Stimulated activated CD4-positive, alpha-beta T cell treated with anti-CD3 and anti-CD28 coated beads, Interleukin-4, amount 100 ng/mL, for 1 hour (primary cell): ENCODE results near the gene UBXN10.
"Not testable (repeated sequence)": the region's sequence is repeated elsewhere in the genome, so short reads cannot be mapped to it uniquely, and the experiment has no call there.

ENCODE experiments used
- DNase-seq: peaks from one replicate; pipeline ENCODE4 v3.0.0-alpha.2; 2020

UBXN10 gene

GRCh38 chr1:20210736-20211460 lies 25.0 kb downstream of the UBXN10 start:
- DNase-seq = no peak

- no peak for DNase-seq
These were observed 25.6 kb downstream of the UBXN10 start for GRCh38 chr1:20211511-20211931.

- no peak for DNase-seq
These were observed 26.3 kb downstream of the UBXN10 start for GRCh38 chr1:20212085-20212684.

- DNase-seq = peak; percentile 43
These were observed 26.9 kb downstream of the UBXN10 start for GRCh38 chr1:20212685-20213331.

GRCh38 chr1:20215716-20216115 lies 29.8 kb downstream of the UBXN10 start:
- DNase-seq = no peak

GRCh38 chr1:20216574-20216973 lies 30.7 kb downstream of the UBXN10 start:
- DNase-seq = no peak

GRCh38 chr1:20219053-20219452 lies 33.2 kb downstream of the UBXN10 start:
- DNase-seq = not testable (repeated sequence)

- DNase-seq = no peak
These were observed 34.1 kb downstream of the UBXN10 start for GRCh38 chr1:20220036-20220435.

GRCh38 chr1:20223106-20223505 lies 37.2 kb downstream of the UBXN10 start:
- DNase-seq = no peak

- DNase-seq = no peak
These were observed 37.9 kb downstream of the UBXN10 start for GRCh38 chr1:20223551-20224419.

- no peak for DNase-seq
These were observed 38.6 kb downstream of the UBXN10 start for GRCh38 chr1:20224546-20224945.

GRCh38 chr1:20227704-20228103 lies 41.8 kb downstream of the UBXN10 start:
- DNase-seq = no peak

- no peak for DNase-seq
These were observed 42.5 kb downstream of the UBXN10 start for GRCh38 chr1:20228314-20228825.

- no peak for DNase-seq
These were observed 43.3 kb downstream of the UBXN10 start for GRCh38 chr1:20229171-20229570.

GRCh38 chr1:20232564-20232963 lies 46.7 kb downstream of the UBXN10 start:
- DNase-seq = not testable (repeated sequence)

- no peak for DNase-seq
These were observed 47.5 kb downstream of the UBXN10 start for GRCh38 chr1:20233394-20233793.

GRCh38 chr1:20233866-20234265 lies 48.0 kb downstream of the UBXN10 start:
- DNase-seq = no peak

GRCh38 chr1:20234788-20235535 lies 49.1 kb downstream of the UBXN10 start:
- DNase-seq = no peak

- DNase-seq = no peak
These were observed 51.8 kb downstream of the UBXN10 start for GRCh38 chr1:20237646-20238045.

GRCh38 chr1:20240012-20240411 lies 54.1 kb downstream of the UBXN10 start:
- no peak for DNase-seq

- DNase-seq = no peak
These were observed 57.1 kb downstream of the UBXN10 start for GRCh38 chr1:20242890-20243479.
